ENCODE results near the gene ADAMTSL5.

The ADAMTSL5 gene

DNA sequence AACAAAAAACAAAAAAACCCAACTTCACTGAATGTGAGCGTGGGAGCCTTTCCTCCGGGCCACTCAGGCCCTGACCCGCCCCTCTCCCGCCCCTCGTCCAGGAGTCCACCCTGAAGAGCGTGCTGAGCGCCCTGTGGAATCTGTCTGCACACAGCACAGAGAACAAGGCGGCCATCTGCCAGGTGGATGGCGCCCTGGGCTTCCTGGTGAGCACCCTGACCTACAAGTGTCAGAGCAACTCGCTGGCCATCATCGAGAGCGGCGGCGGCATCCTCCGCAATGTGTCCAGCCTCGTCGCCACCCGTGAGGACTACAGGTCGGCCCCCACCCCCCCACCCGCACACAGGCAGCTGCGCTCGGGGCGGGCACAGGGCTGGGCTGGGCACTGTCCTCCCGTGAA lies 51.0 kb downstream of the ADAMTSL5 start:
- DNase-seq = no peak

DNA sequence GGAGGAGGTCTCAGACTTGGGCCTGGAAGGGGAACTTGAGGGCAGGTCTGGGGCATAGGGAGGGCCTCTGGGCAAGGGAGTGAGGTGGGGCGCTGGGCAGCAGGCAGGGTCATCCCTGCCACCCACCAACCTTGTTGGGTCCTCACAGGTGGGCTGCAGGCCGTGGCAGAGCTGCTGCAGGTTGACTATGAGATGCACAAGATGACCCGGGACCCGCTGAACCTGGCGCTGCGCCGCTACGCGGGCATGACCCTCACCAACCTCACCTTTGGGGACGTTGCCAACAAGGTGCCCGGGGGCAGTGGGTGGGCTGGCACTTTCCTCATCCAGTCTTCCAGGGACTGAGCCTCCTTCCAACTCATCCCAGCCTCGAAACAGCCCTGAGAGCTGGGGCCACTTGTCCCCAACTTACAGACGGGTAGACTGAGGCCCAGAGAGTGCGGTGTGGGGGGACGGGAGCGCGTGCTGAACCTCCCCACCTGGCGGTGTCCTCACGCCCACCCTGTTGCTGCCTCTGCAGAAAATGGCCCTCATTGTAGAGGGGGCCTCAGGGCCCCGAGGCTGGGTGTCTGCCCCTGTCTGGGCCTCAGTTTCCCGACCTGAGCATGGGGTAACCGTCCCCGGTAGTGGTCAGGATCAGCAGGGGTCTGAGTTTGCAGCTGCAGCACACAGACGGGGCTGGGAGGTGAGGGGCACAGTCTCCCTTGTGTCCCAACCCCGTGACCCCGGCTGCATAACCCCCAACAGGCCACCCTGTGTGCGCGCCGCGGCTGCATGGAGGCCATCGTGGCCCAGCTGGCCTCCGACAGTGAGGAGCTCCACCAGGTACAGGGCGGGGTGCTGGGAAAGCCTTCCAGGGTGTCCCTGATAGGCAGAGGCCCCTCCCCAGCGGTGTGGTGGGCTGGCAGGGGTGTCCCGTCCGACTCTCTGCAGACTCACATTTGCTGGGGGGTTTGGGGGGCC lies 52.5 kb downstream of the ADAMTSL5 start:
- DNase-seq = no peak

DNA sequence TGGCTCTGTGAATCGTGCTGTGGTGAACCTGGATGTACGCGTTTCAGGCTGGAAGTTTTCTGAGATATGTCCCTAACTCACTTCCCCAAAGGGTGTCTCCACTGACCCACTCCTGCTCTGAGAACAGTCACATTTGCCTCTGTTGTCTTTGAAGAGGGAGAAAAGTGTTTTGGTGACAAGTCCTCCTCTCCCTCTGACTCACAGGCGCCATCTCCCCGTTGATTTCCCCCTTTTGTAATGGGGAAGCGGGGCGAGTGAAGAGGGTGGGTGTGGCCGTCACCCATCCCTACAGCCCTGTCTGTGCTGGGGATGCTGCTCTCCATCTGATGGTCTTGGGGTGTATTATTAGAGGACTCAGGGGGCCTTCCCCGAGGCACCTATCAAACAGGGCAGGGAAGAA lies 53.3 kb downstream of the ADAMTSL5 start:
- DNase-seq = no peak

DNA sequence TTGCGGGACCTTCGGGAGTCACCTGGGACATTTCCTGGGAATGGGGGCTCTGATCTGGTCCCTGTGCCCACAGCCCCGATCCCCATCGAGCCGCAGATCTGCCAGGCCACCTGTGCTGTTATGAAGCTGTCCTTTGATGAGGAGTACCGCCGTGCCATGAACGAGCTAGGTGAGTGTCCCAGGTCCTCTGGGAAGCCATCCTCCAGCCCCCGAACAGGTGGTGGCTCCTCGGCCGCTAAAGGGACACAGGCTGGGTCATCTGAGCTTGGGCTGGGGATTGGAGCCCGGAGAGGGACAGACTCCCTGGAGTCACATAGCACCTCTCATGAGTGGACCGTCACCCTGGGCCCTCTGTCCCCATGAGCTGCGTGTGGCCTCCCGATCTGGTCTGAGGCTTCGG lies 54.9 kb downstream of the ADAMTSL5 start:
- DNase-seq = no peak

DNA sequence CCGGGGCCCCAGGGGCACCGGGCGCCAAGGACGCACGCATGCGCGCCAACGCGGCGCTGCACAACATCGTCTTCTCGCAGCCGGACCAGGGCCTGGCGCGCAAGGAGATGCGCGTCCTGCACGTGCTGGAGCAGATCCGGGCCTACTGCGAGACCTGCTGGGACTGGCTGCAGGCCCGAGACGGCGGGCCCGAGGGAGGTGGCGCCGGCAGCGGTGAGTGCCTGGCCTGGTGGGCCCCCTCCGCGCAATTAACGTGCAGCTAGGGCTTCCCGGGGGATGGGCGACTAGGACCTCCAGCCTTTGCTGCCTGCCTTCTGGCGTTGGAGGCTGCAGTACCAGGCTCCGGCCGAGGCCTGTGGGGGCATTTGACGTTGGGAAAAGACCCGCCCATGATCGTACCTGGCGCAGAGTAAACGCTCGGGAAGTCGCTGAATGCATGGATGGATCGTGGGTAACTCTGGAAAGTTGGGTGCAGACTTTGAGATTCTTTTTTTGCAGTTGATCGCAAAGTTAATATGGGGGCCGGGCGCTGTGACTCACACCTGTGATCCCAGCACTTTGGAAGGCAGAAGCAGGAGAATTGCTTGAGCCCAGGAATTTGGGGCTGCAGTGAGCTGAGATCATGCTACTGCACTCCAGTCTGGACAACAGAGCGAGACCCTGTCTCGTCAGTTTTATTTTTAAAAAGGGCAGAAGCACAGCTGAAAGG lies 55.6 kb downstream of the ADAMTSL5 start:
- no peak for DNase-seq

DNA sequence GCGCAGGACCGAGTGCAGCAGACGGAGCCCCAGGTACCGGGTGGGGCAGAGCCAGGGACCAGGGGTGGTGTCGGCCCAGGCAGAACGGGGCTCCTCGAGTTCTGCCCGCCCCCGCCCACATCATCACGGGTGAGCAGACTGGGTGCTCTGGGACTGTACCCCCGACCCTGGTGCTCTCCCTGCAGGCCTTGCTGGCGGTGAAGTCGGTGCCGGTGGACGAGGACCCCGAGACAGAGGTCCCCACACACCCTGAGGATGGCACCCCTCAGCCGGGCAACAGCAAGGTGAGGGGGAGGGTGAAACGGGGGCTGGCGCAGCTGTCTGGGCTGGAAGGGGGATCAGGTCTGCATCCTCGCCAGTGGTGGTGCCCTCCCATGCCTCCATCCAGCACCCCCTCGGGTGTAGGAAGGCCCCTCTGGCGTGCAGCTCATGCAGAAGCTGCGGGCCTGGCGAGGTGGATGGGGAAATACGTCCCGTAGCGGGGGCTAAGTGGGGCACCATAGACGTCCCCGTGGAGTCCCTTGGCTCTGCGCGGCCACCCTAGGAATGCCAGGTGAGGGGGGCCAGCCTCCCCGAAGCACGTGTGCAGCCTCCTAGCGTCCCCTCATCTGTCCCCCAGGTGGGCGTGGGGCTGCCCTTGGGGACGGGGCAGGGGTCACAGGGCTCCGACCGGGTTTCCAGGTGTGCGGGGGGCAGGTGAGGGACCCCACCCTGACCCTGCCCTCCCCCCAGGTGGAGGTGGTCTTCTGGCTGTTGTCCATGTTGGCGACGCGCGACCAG lies 56.5 kb downstream of the ADAMTSL5 start:
- DNase-seq = no peak

DNA sequence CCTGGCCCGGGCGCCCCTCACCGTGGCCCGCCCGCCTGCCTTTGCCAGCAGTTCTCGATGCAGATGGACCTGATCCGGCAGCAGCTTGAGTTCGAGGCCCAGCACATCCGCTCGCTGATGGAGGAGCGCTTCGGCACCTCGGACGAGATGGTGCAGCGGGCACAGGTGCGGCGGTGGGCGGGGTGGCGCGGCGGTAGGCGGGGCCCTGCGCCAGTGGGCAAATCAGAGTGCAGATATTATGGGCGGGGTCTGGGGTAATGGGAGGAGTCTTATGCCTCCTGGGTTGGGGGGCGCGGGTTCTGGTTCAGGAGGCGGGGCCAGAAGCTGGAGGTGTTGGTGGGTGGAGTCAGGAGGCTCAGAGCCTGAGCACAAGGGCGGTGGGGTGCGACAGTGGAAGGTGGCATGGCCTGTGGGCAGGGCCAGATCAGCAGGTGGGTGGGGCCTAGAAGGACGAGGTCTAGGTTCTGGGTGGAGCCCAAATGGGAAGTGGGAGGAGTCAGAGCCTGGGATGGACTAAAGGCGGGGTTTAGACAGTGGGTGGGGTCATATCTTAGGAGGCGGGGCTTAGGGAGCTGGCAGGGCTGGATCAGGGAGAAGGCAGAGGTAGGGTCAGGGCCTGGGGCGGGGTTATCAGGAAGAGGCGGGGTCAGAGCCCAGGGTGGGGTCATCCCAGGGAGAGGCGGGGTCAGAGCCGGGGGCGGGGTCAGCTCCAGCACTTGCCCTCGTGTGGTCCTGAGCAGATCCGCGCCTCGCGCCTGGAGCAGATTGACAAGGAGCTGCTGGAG lies 57.3 kb downstream of the ADAMTSL5 start:
- no peak for DNase-seq

All from DMS153 (cell line).